ENCODE measurements around the gene SNX10. TPM values are rescaled to one million over a fixed set of nuclear protein-coding genes. Genes with fewer than 3 reads are reported as not detected.

SNX10 gene
- total and polyA plus RNA-seq, 7 experiments from 2014 or later, result 5.0 to 37.0 (median 7.2) TPM

DNA sequence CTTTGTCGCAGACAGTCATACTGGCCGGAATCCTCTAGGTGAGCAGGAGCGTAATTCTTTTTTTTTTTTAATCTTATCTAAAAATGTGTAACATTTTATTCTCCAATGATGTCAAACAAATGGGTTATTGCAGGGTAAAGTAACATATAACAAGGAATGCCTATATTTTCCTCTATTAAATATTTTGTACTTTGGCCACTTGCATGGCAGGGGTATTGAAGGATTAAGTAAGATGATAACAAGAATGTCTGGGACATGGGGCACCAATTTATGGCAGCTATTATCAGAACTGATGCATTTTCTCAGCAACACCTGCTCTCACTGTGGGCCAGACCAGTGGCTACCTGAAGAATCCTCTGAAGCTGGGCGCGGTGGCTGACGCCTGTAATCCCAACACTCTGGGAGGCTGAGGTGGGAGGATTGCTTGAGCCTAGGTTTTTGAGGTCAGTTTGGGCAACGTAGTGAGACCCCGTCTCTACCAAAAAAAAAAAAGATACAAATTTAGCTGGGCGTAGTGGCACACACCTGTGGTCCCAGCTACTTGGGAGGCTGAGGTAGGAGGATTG lies 24.0 kb upstream of the SNX10 start:
- Histone ChIP-seq H3K27me3 (ENCODE audit: control insufficient read depth in 2 of 2, insufficient read depth in 2 of 2, low read length in 2 of 2) (no peaks in the 10 kb centered on the region), H3K36me3 (ENCODE audit: control insufficient read depth in 2 of 3, insufficient read depth in 3 of 3, low read length in 3 of 3) (no peaks in the 10 kb centered on the region), H3K27ac (ENCODE audit: low read depth, low read length) (no peak overlapping the region), H3K4me1 (ENCODE audit: control insufficient read depth in 2 of 2, insufficient read depth in 2 of 2, low read length in 2 of 2) (no peaks in the 10 kb centered on the region), H3K9me3 (ENCODE audit: control insufficient read depth in 2 of 3, low read length in 3 of 3) (no peaks in the 10 kb centered on the region), H3K4me3 (ENCODE audit: low read length) (no peak overlapping the region)
- intact Hi-C loops (cut with micrococcal nuclease), result no loop called here
- DNase-seq, result no peak
- H3K4me3 Mint-ChIP-seq, result no peak overlapping the region
- H3K27me3 Mint-ChIP-seq, result peaks cover 0 to 22% (median 8%) of the 10 kb centered on the region in 5 donors
- ATAC-seq, result no peak
- ChIA-PET CTCF (no interaction called here), POLR2A (no interaction called here)
- H3K27ac Mint-ChIP-seq, result no peak overlapping the region
- peaks cover 0 to 7% (median 2%) of the 10 kb centered on the region in 11 donors for H3K9me3 Mint-ChIP-seq
- peaks cover 0 to 4% (median 0%) of the 10 kb centered on the region in 5 donors for H3K36me3 Mint-ChIP-seq
- peaks cover 0 to 8% (median 0%) of the 10 kb centered on the region in 7 donors for H3K4me1 Mint-ChIP-seq

DNA sequence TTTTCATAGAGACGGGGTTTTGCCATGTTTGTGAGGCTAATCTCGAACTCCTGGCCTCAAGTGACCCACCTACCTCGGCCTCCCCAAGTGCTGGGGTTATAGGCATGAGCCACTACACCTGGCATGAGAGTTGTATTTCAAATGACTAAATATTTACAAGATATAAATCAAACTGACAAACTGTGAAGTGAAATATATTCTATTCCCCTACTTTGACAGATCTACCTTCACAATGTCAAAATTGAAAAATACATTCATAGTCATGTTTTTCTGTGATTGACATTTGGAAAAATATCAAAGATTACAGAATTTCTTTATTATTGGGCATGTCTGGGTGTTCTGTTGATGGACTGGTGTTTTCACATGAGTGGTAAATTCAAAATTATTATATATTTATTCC lies 16.4 kb upstream of the SNX10 start:
- H3K4me1 Mint-ChIP-seq, result peaks cover 0 to 18% (median 9%) of the 10 kb centered on the region in 7 donors
- Histone ChIP-seq H3K9me3 (ENCODE audit: control insufficient read depth in 2 of 3, low read length in 3 of 3) (no peaks in the 10 kb centered on the region), H3K36me3 (ENCODE audit: control insufficient read depth in 2 of 3, insufficient read depth in 3 of 3, low read length in 3 of 3) (no peaks in the 10 kb centered on the region), H3K4me3 (ENCODE audit: low read length) (no peak overlapping the region), H3K27me3 (ENCODE audit: control insufficient read depth in 2 of 2, insufficient read depth in 2 of 2, low read length in 2 of 2) (no peaks in the 10 kb centered on the region), H3K4me1 (ENCODE audit: control insufficient read depth in 2 of 2, insufficient read depth in 2 of 2, low read length in 2 of 2) (no peaks in the 10 kb centered on the region), H3K27ac (ENCODE audit: low read depth, low read length) (no peak overlapping the region)
- no peak overlapping the region for H3K27ac Mint-ChIP-seq
- no peak for DNase-seq
- no peaks in the 10 kb centered on the region for H3K9me3 Mint-ChIP-seq
- peaks cover 0 to 6% (median 0%) of the 10 kb centered on the region in 5 donors for H3K27me3 Mint-ChIP-seq
- H3K4me3 Mint-ChIP-seq, result no peak overlapping the region
- intact Hi-C loops (cut with micrococcal nuclease), result loop anchor here in 1 of 2 donors (5.0 kb wide), 1 partner anchor 33 kb away; no protein-coding TSS in a partner anchor
- ChIA-PET POLR2A (no interaction called here), CTCF (no interaction called here)
- ATAC-seq, result no peak
- H3K36me3 Mint-ChIP-seq, result no peaks in the 10 kb centered on the region

DNA sequence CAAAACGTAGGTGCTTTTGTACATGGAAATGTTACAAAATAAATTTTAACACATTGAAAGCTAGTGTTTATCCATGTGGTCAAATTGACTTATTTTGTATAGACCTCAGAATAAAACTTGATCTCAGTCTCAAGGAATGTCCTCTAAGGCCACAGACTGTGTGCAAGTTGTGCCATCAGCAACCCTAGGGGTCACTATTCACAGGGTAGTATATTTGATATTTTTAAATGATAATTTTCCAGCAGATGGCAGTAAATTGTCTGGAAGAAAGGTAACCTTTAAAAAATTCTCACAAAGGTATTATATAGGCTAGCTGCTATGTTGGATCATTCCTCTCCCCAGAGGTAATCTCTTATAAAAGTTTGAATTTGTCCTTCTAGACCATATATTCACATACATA lies 12.9 kb upstream of the SNX10 start:
- Histone ChIP-seq H3K4me1 (ENCODE audit: control insufficient read depth in 2 of 2, insufficient read depth in 2 of 2, low read length in 2 of 2) (no peaks in the 10 kb centered on the region), H3K9me3 (ENCODE audit: control insufficient read depth in 2 of 3, low read length in 3 of 3) (no peaks in the 10 kb centered on the region), H3K4me3 (ENCODE audit: low read length) (no peak overlapping the region), H3K27ac (ENCODE audit: low read depth, low read length) (no peak overlapping the region), H3K36me3 (ENCODE audit: control insufficient read depth in 2 of 3, insufficient read depth in 3 of 3, low read length in 3 of 3) (no peaks in the 10 kb centered on the region), H3K27me3 (ENCODE audit: control insufficient read depth in 2 of 2, insufficient read depth in 2 of 2, low read length in 2 of 2) (no peaks in the 10 kb centered on the region)
- ATAC-seq (peak; percentile 69), DNase-seq (no peak)
- peaks cover 0 to 18% (median 12%) of the 10 kb centered on the region in 7 donors for H3K4me1 Mint-ChIP-seq
- H3K27ac Mint-ChIP-seq, result no peak overlapping the region
- intact Hi-C loops (cut with micrococcal nuclease), result loop anchor here (1.0 to 5.0 kb wide), 3 partner anchors 16 to 87 kb away; no protein-coding TSS in a partner anchor
- H3K4me3 Mint-ChIP-seq, result peak overlapping the region in 1 of 10 donors; percentile 50
- H3K27me3 Mint-ChIP-seq, result peaks cover 0 to 2% (median 0%) of the 10 kb centered on the region in 5 donors
- no peaks in the 10 kb centered on the region for H3K36me3 Mint-ChIP-seq
- ChIA-PET CTCF (interaction anchor here (1.0 to 1.2 kb wide), 2 partner anchors 82 to 391 kb away, joined by 3 read pairs; no protein-coding TSS in a partner anchor), POLR2A (no interaction called here)
- no peaks in the 10 kb centered on the region for H3K9me3 Mint-ChIP-seq

DNA sequence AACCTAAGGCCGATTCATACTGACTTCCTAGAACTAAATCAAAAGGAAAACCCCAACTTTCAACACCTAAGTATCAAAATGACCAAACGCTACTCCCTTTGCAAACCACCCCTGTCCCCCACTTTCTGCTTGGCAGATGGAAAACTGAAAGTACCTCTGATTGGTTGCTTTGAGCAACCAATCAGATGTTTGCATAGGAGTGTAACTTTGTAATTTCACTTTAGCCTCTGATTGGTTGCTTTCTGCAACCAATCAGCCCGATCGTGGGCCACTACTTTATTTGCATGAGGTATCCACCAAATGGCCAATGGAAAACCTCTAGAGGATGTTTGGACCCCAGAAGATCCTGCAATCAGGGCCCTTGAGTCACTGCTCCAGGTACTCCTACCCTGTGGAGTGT lies 12.3 kb upstream of the SNX10 start:
- Histone ChIP-seq H3K36me3 (ENCODE audit: control insufficient read depth in 2 of 3, insufficient read depth in 3 of 3, low read length in 3 of 3) (no peaks in the 10 kb centered on the region), H3K4me1 (ENCODE audit: control insufficient read depth in 2 of 2, insufficient read depth in 2 of 2, low read length in 2 of 2) (no peaks in the 10 kb centered on the region), H3K27me3 (ENCODE audit: control insufficient read depth in 2 of 2, insufficient read depth in 2 of 2, low read length in 2 of 2) (no peaks in the 10 kb centered on the region), H3K4me3 (ENCODE audit: low read length) (no peak overlapping the region), H3K27ac (ENCODE audit: low read depth, low read length) (no peak overlapping the region), H3K9me3 (ENCODE audit: control insufficient read depth in 2 of 3, low read length in 3 of 3) (no peaks in the 10 kb centered on the region)
- ATAC-seq (peak; percentile 55), DNase-seq (no peak)
- no peaks in the 10 kb centered on the region for H3K36me3 Mint-ChIP-seq
- no peaks in the 10 kb centered on the region for H3K9me3 Mint-ChIP-seq
- ChIA-PET POLR2A (no interaction called here), CTCF (interaction anchor here (1.2 to 1.7 kb wide), 3 partner anchors 82 to 188 kb away, joined by 3 to 6 read pairs (median 5); no protein-coding TSS in a partner anchor)
- peaks cover 0 to 18% (median 12%) of the 10 kb centered on the region in 7 donors for H3K4me1 Mint-ChIP-seq
- intact Hi-C loops (cut with micrococcal nuclease), result loop anchor here (1.0 to 5.0 kb wide), 3 partner anchors 15 to 86 kb away; no protein-coding TSS in a partner anchor
- peaks cover 0 to 2% (median 0%) of the 10 kb centered on the region in 5 donors for H3K27me3 Mint-ChIP-seq
- H3K27ac Mint-ChIP-seq, result peak overlapping the region in 3 of 9 donors; percentile 14 to 79 (median 58)
- peak overlapping the region in 8 of 10 donors; percentile 1 to 50 (median 27) for H3K4me3 Mint-ChIP-seq

DNA sequence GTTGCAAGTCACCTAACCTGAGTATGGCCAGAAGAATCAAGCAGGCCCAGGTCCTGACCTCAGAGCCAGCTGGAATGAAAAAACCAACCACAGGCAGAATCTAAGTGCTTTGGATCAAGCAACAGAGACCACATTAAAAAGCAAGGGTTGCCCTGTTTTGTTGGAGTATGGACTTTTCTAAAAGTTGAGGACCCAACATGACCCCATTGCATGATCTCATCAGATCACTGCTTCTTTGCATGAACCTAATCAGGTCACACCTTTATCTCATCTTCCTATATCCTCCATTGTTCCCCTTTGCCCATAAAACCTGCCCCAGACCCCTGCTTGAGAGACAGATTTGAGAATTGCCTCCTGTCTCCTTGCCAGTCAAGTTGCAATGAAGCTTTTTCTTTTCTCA lies 11.6 kb upstream of the SNX10 start:
- Histone ChIP-seq H3K27me3 (ENCODE audit: control insufficient read depth in 2 of 2, insufficient read depth in 2 of 2, low read length in 2 of 2) (no peaks in the 10 kb centered on the region), H3K27ac (ENCODE audit: low read depth, low read length) (no peak overlapping the region), H3K4me1 (ENCODE audit: control insufficient read depth in 2 of 2, insufficient read depth in 2 of 2, low read length in 2 of 2) (no peaks in the 10 kb centered on the region), H3K9me3 (ENCODE audit: control insufficient read depth in 2 of 3, low read length in 3 of 3) (no peaks in the 10 kb centered on the region), H3K36me3 (ENCODE audit: control insufficient read depth in 2 of 3, insufficient read depth in 3 of 3, low read length in 3 of 3) (no peaks in the 10 kb centered on the region), H3K4me3 (ENCODE audit: low read length) (no peak overlapping the region)
- Mint-ChIP-seq H3K27me3 (peaks cover 0 to 2% (median 0%) of the 10 kb centered on the region in 5 donors), H3K27ac (peak overlapping the region in 6 of 9 donors; percentile 0 to 58 (median 24)), H3K9me3 (no peaks in the 10 kb centered on the region), H3K4me1 (peaks cover 0 to 18% (median 12%) of the 10 kb centered on the region in 7 donors), H3K36me3 (no peaks in the 10 kb centered on the region), H3K4me3 (peak overlapping the region in 2 of 10 donors; percentile 4 to 24)
- POLR2A ChIA-PET, result interaction anchor here (0.5 kb wide), 1 partner anchor 649 kb away, joined by 3 read pairs; no protein-coding TSS in a partner anchor
- no peak for ATAC-seq
- DNase-seq, result no peak
- intact Hi-C loops (cut with micrococcal nuclease), result no loop called here
- CTCF ChIA-PET, result interaction anchor here (1.5 to 1.7 kb wide), 2 partner anchors 85 to 189 kb away, joined by 5 to 6 read pairs; no protein-coding TSS in a partner anchor

DNA sequence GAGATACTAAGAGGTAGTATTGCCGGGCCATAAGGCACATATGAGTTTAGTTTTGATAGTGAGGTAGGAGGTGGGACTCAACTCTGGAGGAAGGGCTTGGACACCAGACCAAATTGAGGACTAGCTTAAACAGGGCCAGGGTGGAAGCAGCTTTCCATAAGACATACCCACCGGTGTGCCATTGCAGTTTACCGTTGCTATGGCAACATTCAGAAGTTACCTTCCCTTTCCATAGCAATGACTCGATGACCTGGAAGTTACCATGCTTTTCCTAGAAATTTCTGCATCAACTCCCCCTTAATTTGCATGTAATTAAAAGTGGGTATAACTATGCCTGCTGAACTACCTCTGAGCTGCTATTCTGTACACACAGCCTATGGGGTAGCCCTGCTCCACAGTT lies 10.9 kb upstream of the SNX10 start:
- Mint-ChIP-seq H3K4me3 (no peak overlapping the region), H3K27me3 (peaks cover 0 to 2% (median 0%) of the 10 kb centered on the region in 5 donors), H3K4me1 (peaks cover 0 to 18% (median 12%) of the 10 kb centered on the region in 7 donors), H3K9me3 (no peaks in the 10 kb centered on the region), H3K36me3 (no peaks in the 10 kb centered on the region), H3K27ac (peak overlapping the region in 1 of 9 donors; percentile 0)
- H3K27ac ChIP-seq (ENCODE audit: low read depth, low read length), result no peak overlapping the region
- no peaks in the 10 kb centered on the region for H3K27me3 ChIP-seq (ENCODE audit: control insufficient read depth in 2 of 2, insufficient read depth in 2 of 2, low read length in 2 of 2)
- ChIA-PET CTCF (interaction anchor here (1.0 to 1.7 kb wide), 3 partner anchors 25 to 190 kb away, joined by 3 to 6 read pairs (median 5); no protein-coding TSS in a partner anchor), POLR2A (no interaction called here)
- H3K4me1 ChIP-seq (ENCODE audit: control insufficient read depth in 2 of 2, insufficient read depth in 2 of 2, low read length in 2 of 2), result no peaks in the 10 kb centered on the region
- no peaks in the 10 kb centered on the region for H3K9me3 ChIP-seq (ENCODE audit: control insufficient read depth in 2 of 3, low read length in 3 of 3)
- ATAC-seq (no peak), DNase-seq (no peak)
- intact Hi-C loops (cut with micrococcal nuclease), result no loop called here
- no peaks in the 10 kb centered on the region for H3K36me3 ChIP-seq (ENCODE audit: control insufficient read depth in 2 of 3, insufficient read depth in 3 of 3, low read length in 3 of 3)
- H3K4me3 ChIP-seq (ENCODE audit: low read length), result no peak overlapping the region

Measured in naive thymus-derived CD4-positive, alpha-beta T cell (primary cell).